NCI-H2227 (cell line): ENCODE measurements around the gene CEP112.

Experiments
- DNase-seq: peaks from one replicate; lab custom pipeline; 2025; ENCODE audit not compliant: unreplicated experiment; lab: John Stamatoyannopoulos, UW

CEP112 gene

DNA sequence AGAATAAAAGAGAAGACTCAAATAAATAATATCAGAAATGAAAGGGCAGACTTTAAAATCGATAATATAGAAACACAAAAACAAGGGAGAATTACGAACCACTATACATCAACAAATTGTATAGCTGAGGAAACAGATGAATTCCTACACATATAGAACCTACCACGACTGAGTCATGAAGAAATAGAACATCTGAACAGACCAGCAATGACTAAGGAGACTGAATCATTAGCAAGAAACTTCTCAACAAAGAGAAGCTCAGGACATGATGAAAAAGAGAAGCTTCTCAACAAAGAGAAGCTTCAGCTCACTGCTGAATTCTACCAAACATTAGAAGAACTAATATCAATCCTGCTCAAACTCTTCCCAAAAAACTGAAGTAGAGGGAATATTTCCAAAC is 255.9 kb downstream of the CEP112 start:
- DNase-seq, result no peak

DNA sequence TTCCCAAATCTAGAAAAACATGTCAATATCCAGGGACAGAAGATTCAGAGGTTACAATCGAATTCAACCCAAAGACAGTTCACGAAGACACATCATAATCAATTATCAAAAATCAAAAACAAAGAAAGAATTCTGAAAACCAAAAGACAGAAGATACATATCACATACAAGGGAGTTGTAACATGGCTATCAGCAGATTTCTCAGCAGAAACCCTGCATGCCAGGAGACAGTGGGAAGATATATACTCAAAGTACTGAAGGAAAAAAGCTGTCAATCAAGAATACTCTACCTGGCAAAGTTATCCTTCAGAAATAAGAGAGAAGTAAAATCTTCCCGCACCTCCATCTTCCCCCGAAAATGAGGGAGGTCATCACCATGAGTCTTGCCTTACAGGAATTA is 258.6 kb downstream of the CEP112 start:
- no peak for DNase-seq

DNA sequence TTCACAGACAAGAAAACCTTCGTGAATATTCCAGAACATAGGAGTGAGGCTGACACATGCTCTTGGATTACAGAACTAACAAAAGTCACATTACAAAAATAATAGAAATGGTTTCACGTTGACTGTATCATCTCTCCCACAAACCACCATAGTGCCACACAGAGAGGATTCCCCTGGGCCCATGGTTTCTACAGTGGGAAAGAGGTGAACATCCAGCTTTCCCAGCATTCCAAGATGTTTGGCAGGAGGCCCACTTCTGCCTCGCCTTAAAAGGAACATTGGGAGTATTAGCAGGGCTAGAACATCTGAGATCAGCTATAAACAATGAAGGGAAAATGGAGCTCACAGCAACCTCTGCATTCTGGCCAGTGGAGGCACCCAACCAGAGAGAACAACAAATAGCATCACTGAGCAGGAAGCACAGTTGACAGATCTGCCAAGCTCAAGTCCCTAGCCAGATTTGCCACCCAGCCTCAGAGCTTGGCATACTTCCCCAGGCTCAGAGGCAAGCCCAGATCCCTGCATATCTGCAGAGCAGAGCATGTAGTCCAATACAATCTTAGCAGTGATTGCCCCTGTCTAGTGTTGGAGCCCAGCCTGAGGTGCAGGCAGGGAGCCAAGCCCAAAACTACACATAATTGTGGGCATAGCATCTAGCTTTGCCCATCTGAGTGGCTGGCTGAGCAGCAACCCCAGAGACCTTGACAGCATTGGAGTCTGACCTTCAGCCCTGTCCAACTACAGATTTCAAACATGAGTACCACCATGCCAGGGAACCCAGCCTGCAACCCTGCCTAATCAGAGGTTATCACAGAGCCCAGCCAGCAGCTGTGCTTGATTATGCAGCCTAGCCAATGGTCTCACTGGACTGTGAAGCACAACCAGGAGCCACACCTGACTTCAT is 260.4 kb downstream of the CEP112 start:
- DNase-seq, result no peak

DNA sequence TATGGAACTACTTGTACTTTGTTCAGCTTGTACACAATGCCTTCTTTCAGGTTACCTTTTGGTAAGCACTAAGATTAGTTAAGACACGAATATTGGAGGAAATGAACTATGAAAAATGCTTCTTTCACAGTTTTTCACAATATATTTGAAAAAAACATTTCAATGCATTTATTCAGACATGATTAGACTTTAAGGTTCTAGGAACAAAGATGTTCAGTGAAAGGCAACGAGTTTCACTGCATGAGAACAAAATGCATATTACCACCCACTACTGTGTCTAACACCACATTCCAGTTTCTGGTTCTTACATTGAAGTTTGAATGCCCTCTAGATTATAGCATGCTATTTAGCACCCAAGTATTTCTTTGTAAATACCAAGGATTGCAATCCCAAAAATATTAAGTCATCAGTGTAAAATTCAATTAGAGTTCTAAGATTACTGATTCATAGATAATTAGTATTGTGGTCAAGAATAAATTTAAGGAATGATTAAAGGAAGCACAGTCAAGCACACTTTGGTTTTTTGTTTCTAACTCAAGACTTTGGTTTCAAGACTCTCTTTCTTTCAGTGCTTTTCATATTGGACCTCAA is 261.7 kb downstream of the CEP112 start:
- no peak for DNase-seq

DNA sequence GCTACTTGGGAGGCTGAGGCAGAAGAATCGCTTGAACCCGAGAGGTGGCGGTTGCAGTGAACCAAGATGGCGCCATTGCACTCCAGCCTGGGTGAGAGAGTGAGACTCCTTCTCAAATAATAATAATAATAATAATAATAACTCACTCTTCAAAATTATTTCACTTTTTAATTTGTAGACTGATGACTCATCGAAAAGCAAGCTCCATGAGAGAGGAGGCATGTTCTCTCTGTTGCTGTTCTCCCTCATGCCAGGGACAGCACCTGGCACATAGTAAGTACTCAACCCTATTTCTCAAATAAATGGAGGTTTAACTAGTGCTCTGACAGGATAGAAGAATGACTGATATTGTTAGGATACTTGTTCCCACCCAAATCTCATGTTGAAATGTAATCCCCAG is 265.3 kb downstream of the CEP112 start:
- DNase-seq, result no peak

DNA sequence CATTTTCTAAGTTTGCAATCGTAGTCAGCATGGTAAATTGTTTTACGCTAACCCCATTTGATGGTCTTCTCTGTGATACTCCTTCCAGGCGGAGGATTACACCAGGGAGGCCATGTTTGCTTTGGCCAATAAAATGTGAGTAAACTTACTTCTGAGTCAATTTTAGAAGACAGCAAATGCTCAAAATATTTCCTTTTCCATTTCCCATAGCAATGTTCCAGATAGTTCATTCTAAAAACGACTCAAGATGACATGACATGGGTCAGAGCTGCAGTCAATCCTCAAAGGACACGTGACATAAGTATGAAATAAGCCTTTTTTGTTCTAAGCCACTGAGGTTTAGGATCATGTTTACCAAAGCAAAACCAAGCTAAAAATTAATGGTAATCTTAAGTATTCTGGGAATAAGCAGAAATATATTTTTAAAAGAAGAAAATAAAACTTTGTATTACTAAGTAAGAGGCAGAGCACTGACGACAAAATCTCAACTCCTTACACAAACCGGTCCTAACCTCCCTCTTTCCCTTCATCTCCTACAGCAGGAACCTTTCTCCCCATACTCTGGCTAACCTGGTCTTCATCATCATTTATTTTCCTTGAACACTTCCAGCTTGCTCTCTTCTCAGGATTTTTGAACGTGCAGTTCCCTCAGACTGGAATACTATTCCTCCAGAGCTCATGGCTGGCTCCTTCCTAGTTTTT is 266.2 kb downstream of the CEP112 start:
- no peak for DNase-seq

DNA sequence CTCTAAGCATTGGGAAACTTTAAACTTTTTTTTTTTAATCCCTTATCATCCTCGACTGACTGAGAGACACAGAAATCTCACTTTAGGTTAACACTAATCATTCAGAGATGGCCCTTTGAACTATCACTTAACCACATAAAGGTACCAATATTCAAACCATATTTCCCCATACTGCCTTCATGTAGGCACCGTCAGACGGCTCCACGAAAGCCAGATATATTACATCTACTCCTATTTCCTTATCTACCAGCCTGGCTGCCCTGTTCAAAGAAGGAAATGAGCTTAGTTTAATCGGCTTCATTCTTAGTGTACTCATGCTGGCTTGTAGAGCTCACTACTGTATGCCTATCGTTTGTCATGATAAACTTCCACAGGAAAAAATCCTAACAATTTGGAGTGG is 270.9 kb downstream of the CEP112 start:
- DNase-seq, result no peak

DNA sequence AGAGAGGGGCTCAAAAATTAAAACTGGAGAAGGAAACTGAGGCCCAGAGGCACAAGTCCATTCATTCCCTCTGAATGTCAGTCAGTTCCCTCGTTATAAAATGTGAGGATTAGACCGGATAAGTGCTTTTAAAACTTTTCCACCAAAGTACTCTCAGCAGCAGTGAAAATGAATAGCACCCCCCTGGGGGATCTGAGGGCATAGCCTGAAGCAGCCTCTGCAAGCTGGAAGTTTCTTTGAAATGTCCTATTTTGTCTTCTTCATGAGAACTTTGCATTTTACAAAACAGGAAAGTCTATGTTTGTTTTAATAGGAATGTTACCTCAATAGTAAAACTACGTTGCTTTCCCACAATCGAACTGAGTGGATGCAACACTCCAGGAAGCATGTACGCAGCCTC is 273.0 kb downstream of the CEP112 start:
- DNase-seq, result no peak

DNA sequence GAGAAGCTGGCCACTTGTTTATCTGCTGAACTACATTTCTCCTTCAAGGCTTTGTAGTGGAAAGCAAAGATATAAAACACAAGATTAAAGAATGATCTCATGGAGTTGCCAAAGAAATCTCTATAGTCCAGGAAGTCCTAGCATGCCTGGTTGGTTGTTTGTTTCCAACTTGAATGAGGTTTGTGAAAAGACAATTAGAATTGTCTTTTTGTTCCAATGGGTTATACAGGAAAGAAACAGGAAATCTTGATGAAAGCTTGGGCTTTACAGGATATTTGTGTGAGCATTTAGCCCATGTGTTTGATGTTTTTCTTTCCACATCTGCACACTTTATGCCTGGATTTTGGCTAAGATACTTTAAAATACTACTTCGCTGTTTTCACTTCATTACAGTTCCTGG is 273.4 kb downstream of the CEP112 start:
- DNase-seq, result no peak

DNA sequence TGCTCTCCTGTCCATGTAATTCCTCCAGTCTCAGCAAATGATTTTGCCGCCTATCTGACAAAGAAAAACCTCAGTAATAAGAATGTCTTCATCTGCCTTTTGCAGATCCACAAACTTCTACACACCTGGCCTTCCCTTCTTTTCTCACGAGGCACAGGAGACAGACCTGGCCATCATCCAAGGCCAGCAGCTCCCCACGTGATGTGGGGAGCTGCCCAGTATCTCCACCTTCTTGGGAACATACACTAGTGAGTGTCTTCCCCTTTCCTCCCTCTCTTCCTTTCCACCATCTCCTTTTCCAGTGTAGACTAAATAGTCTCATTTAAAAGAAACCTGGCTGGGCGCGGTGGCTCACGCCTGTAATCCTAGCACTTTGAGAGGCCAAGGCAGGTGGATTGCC is 274.4 kb downstream of the CEP112 start:
- DNase-seq, result no peak

DNA sequence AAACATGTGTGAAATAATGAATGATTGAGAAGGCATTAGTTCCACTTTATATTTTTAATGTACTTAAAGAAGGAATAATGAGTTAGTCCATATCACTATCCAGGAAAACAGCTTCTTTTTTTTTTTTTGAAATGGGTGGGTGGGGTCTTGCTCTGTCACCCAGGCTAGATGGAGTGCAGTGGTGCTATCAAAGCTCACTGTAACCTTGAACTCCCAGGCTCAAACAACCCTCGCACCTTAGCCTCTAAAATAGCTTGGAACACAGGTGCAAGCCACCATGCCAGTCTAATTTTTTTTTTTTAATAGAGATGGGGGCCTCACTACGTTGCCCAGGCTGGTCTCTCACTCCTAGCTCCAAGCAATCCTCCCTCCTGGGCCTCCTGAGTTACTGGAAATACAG is 275.5 kb downstream of the CEP112 start:
- no peak for DNase-seq

DNA sequence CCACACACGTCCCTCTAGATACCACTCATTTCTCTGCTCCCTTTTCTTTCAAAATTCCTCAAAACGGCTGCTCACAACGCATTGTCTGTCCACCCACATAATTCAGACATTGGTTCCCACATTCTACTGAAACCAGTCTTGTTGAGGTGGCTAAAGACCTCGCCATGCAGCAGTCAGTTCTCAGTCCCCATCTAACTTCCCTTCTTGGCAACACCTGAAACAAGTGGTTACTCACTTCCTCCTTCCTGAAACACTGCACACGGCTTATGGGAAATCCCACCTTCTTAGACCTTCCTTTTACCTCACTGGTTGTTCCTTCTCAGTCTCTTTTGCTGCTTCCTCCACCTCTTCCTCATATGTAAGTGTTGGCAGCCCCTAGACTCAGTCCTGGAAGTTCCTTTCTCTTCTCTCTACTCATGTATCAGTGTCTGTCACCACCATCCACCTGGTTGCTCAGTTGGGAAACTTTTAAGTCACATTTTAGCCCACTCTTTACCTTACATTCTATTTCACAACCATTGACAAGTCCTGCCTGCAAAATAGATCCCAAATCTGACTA is 277.1 kb downstream of the CEP112 start:
- DNase-seq, result no peak

DNA sequence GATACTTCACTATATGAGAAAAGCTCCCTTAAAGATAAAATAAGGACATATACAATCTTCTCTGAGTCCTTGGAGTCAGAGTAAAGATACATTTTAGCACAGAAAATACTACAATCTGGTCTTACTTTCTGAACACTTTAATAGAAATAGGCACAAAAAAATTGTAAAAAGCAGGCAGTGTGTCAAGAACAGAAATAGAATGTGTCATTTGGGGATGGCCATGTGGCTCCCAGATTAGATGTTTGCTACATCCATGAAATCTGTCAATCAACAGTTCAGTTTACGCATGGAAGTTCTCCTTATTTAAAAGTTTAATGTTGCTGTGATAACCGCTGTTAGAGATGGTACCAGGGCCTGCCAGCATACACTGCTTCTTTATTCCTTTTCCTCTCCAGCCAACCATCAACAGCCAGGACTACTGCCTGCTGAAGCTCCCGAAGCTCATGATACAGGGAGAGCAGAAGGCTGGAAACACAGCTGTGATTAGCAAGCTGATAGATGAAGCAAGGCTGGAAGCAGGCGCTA is 278.5 kb downstream of the CEP112 start:
- no peak for DNase-seq

DNA sequence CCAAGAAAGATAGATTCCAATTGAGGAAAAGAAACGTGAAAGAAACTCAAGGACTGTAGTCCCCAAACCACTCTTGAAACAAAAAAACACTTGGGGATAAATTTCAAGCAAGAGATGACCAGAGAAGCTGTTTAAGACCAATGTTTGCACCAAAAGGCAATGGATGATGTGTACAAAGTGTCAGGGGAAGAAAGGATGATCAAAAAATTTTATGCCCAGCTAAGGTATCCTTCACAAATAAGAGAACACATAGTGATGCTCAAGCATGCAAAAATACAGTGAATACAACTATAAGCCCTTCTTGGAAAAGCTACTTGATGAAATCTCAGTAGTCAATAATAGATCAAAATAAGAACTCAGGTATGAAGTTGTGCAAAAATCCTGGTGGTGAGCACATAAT is 281.1 kb downstream of the CEP112 start:
- DNase-seq, result no peak

DNA sequence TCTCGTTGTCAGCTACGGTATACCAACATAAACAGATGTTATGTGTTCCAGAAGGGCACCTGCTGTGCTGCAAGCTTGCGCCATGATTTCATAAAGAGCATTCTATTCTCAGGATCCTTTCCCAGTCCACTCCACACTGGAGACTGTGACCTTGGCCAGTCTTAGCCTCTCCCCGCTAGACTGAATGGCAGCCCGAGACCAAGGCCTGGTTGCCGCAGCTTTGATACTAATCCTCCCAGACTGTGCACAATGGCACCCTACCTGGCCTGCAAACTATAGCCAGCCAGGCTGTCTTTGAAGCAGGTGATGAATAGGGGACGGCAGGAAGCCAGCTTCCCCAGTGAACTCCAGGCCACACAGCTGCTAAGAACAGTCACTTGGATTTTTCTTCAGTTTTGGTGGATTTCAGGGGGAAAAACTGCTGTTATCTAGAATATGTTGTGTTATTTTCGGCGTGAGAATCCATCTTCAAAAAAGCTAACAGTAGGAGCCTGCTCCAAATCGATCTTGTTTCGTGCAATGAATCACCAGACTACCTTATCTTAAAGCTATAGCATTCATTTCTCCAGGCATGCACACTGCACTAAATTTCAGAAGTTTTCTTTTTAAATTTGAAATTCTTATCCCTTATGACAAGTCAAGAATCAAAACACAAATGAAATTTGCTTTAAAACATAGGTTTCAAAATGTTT is 289.0 kb downstream of the CEP112 start:
- DNase-seq, result peak; percentile 59

DNA sequence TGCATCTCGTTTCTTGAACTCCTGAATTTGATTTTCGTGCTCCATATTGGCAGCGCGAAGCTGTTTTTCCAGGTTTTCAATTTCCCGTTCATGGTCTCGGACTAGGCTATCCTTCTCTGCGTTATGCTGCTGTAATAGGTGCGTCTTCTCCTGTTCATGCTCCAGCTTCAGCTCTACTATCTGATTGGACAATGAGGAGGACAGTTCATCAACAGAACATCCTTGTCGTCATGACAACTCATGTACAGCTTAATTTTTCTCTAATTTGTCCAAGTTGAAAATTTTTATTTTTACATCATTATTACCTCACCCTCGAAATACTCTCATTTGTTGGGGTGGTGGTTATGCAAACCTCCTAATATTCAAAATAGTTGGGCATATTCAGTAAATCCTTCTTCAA is 289.8 kb downstream of the CEP112 start:
- peak; percentile 73 for DNase-seq

DNA sequence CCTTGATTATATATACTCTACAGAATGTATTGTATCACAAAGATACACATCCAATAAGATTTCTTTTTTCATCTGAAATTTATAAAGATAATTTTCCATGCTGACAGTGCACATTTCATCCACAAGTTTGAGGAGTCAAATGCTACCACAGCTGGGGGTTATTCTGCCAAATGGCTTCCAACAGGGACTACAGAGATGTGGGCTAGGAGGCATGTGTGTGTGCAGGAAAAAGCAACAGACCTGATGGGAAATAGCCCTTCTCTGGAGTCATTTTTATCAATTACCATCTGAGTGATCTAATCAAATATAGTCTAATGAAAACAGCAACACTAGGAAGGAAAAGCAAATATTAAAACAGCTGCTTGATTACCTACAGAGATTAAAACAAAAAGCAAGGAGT is 290.5 kb downstream of the CEP112 start:
- peak; percentile 24 for DNase-seq

DNA sequence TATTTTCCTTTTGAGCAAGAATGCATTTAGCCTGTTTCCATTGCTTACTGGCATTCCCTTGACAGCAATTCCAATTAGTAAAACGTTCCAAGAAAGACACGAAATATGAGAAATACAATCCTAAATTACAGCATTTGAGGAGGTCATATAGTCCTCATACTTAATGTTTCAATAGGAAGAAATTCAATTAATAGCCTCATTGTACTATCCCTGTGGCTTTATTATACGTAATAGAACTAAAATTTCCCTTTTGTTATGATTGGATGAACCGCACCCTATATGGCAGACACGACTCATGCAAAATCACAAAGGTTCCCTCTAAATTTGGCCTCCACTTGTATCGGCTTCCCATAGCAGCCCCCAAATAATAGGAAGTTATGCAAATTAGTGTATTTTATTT is 291.7 kb downstream of the CEP112 start:
- DNase-seq, result no peak

DNA sequence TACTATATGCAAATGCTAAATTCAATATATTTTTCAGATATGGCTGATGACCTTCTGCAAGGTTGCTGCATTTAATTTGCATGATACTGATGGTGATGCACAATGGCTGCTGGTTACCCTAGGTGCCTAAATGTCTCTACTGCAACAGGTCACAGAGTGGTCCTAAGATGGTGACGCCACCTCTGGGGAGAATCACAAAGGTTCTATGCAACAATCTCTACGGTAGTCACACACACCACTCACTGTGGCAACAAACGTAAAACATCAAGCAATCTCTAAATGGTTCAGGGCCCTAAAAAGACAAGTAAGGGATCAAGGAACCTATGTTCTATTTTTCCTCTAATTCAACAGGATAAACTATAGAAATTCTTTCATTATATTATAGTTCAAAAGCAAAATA is 293.3 kb downstream of the CEP112 start:
- DNase-seq, result no peak

DNA sequence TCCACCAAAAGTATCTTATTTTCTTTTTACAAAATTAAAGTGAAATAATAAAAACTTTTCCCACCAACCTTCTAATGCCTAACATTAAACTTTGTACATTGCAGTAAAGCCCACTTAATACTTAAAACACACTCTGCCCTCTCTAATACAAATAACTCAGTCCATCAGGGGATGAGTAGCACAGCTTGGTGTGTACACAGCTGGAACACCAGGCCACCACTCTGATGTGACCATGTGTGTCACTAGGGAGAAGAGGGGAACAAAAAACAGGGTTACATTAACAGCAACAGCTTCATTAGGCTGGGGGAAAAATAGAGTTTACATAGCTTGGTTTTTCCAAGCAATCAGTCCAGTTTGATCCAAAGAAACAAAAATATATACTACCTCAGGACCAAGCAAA is 295.0 kb downstream of the CEP112 start:
- DNase-seq, result no peak

DNA sequence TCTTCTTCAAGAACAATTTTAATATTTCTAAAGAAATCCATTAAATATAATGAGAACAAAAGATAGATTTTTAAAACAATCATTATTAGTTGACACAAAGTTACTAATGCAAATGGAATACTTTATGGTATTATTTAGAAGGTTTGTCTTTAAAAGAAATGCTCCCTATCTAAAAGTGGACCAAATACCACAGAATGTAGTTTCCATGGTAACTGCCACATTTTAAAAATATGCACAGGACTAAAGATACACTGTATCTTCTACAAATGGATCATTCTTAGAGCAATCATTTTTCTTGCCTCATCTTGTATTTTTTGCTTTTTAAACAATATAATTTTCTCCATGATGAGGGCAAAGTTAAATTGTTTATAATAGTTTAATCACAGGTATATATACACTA is 296.0 kb downstream of the CEP112 start:
- DNase-seq, result no peak
